HCT116 (cell line): Measurements from ENCODE around the gene TUT7. TPM values are rescaled to one million over a fixed set of nuclear protein-coding genes. Genes with fewer than 3 reads are reported as not detected.
A peak's percentile ranks its signal among the peaks of the same experiment; 100 is the strongest.

Source experiments
- ATAC-seq: fragments of 200-7000 bp; cut with Tn5 transposase; 2 replicates; pipeline ENCODE4 v1.9.1; 2020; ENCODE audit warnings: mild to moderate bottlenecking, moderate library complexity
- BruUV-seq: library from RNA; stranded (reverse); fragments of 400-500 nt; replicated peaks from 2 replicates; lab custom pipeline; 2021; lab: Mats Ljungman, UMichigan
- CTCF ChIA-PET: fragments of 300-600 bp; sonication (Branson Sonifier 250); formaldehyde crosslinking; loops from one replicate; lab custom pipeline; 2021; ENCODE audit warnings: antibody characterized with exemption; lab: Charles Lee
- POLR2A ChIA-PET: fragments of 300-600, 350-600 bp; sonication (Branson Sonifier 250); formaldehyde crosslinking; loops from one replicate; lab custom pipeline; 2021; ENCODE audit warnings: antibody characterized with exemption; lab: Charles Lee
- RAD21 ChIA-PET, 2 experiments: fragments of 300-600 bp; sonication (Branson Sonifier 250); formaldehyde crosslinking; loops; one replicate each; lab custom pipeline; 2023; ENCODE audit warnings: low total read pairs in 2 of 2; ENCODE audit not compliant: uncharacterized antibody in 2 of 2, unreplicated experiment in 2 of 2, low non-redundant PET in 1 of 2; lab: Charles Lee
- DNase-seq: peaks from one replicate; pipeline ENCODE4 v3.0.0-alpha.2; 2010; ENCODE audit warnings: low read depth, low spot score
- H2AFZ ChIP-seq: fragments of 200-600 bp; shearing (Covaris generic), sonication (generic); 2 replicates; pipeline ENCODE4 v1.6.1; 2017; ENCODE audit warnings: low read depth, mixed run types, mixed read lengths, antibody characterized with exemption, low read length; ENCODE audit not compliant: poor library complexity, severe bottlenecking
- H3K27ac ChIP-seq: 2 replicates; pipeline ENCODE4 v1.5.1; 2012; ENCODE audit warnings: low read depth, low read length
- H3K27me3 ChIP-seq: fragments of 200-600 bp; sonication (generic); 2 replicates; pipeline ENCODE4 v1.6.1; 2016; ENCODE audit warnings: mixed run types, low read length, mixed read lengths; ENCODE audit not compliant: insufficient read depth
- H3K36me3 ChIP-seq, 2 experiments: fragments of 200-500 bp in 1 of 2; fragments of 200-600 bp in 1 of 2; sonication (Bioruptor generic) in 1 of 2; sonication (generic) in 1 of 2; 2 replicates each; pipeline versions ENCODE4 v1.5.1 to v1.6.1; 2014 to 2016; ENCODE audit warnings: low read length in 2 of 2, inconsistent platforms in 1 of 2, mixed read lengths in 1 of 2, mixed run types in 1 of 2; ENCODE audit not compliant: insufficient read depth in 2 of 2, control insufficient read depth in 1 of 2
- H3K4me1 ChIP-seq, 2 experiments: fragments of 200-600 bp in 1 of 2; sonication (generic) in 1 of 2; 2 replicates each; pipeline versions ENCODE4 v1.5.1 to v1.6.1; 2012 to 2017; ENCODE audit warnings: low read length in 2 of 2, inconsistent platforms in 1 of 2, mild to moderate bottlenecking in 1 of 2, mixed read lengths in 1 of 2, mixed run types in 1 of 2, moderate library complexity in 1 of 2; ENCODE audit not compliant: insufficient read depth in 2 of 2, control insufficient read depth in 1 of 2
- H3K4me2 ChIP-seq: fragments of 200-600 bp; sonication (generic); 2 replicates; pipeline ENCODE4 v1.6.1; 2017; ENCODE audit warnings: mixed run types, low read length, mixed read lengths
- H3K4me3 ChIP-seq, 2 experiments: fragments of 200-600 bp in 1 of 2; sonication (generic) in 1 of 2; replicated peaks in 1 of 2; 2 replicates each; pipeline ENCODE4 v1.5.1; 2011 to 2016; ENCODE audit warnings: low read length in 2 of 2, control low read depth in 1 of 2, low read depth in 1 of 2, mild to moderate bottlenecking in 1 of 2, mixed read lengths in 1 of 2, mixed run types in 1 of 2
- H3K79me2 ChIP-seq: fragments of 200-600 bp; sonication (generic); 2 replicates; pipeline ENCODE4 v1.6.1; 2017; ENCODE audit warnings: mild to moderate bottlenecking, mixed run types, low read length, moderate library complexity, mixed read lengths; ENCODE audit not compliant: insufficient read depth
- H3K9ac ChIP-seq: fragments of 200-600 bp; sonication (generic); 2 replicates; pipeline ENCODE4 v1.6.1; 2016; ENCODE audit warnings: low read length, mixed read lengths
- H3K9me2 ChIP-seq: fragments of 200-600 bp; sonication (generic), shearing (Covaris generic); 2 replicates; pipeline ENCODE4 v1.6.1; 2017; ENCODE audit warnings: mixed run types, mild to moderate bottlenecking, moderate library complexity; ENCODE audit not compliant: insufficient read depth
- H3K9me3 ChIP-seq, 2 experiments: fragments of 200-500 bp in 1 of 2; fragments of 200-600 bp in 1 of 2; sonication (Bioruptor generic) in 1 of 2; sonication (generic) in 1 of 2; 2 replicates each; pipeline ENCODE4 v1.6.1; 2014 to 2017; ENCODE audit warnings: low read length in 2 of 2, mixed read lengths in 2 of 2, inconsistent platforms in 1 of 2, low read depth in 1 of 2, mild to moderate bottlenecking in 1 of 2, mixed run types in 1 of 2, moderate library complexity in 1 of 2; ENCODE audit not compliant: control insufficient read depth in 1 of 2, insufficient read depth in 1 of 2
- H4K20me1 ChIP-seq: fragments of 200-600 bp; sonication (generic), shearing (Covaris generic); 2 replicates; pipeline ENCODE4 v1.6.1; 2017; ENCODE audit warnings: mixed run types, mild to moderate bottlenecking, moderate library complexity; ENCODE audit not compliant: insufficient read depth
- CEBPB ChIP-seq: IDR thresholded peaks from 2 replicates; pipeline ENCODE4 v1.6.1; 2012; ENCODE audit warnings: low read depth
- POLR2A ChIP-seq: IDR thresholded peaks from 2 replicates; pipeline ENCODE4 v1.7.0; 2011; ENCODE audit warnings: borderline replicate concordance; ENCODE audit not compliant: insufficient read depth, insufficient read length; ENCODE audit errors: extremely low read depth
- RAD21 ChIP-seq: IDR thresholded peaks from 2 replicates; pipeline ENCODE4 v1.6.1; 2012; ENCODE audit warnings: low read depth, mild to moderate bottlenecking
- SRF ChIP-seq: IDR thresholded peaks from 2 replicates; pipeline ENCODE4 v1.6.1; 2012; ENCODE audit warnings: low read depth
- intact Hi-C: fragments of 100-400 bp; cut with micrococcal nuclease; formaldehyde crosslinking; loops from 2 replicates; pipeline ENCODE4 v1.10.0; 2022
- total RNA-seq: library from RNA; stranded (reverse); gene quantifications from one replicate; pipeline ENCODE4 v1.2.1, GENCODE V29; 2021; ENCODE audit not compliant: unreplicated experiment
- TF ChIP-seq, protein P1 (sequence below), 3 experiments: fragments of 200-600 bp in 1 of 3; sonication (generic) in 1 of 3; IDR thresholded peaks in 2 of 3; conservative IDR thresholded peaks in 1 of 3; 2 replicates each; pipeline ENCODE4 v1.5.1; 2012 to 2017; ENCODE audit warnings: low read depth in 2 of 3, low read length in 2 of 3, antibody characterized with exemption in 1 of 3, borderline replicate concordance in 1 of 3, control low read depth in 1 of 3, mild to moderate bottlenecking in 1 of 3, mixed read lengths in 1 of 3, mixed run types in 1 of 3, moderate library complexity in 1 of 3; ENCODE audit not compliant: insufficient read depth in 1 of 3
- TF ChIP-seq, protein P2 (sequence below): IDR thresholded peaks from 2 replicates; pipeline ENCODE4 v1.6.1; 2011; ENCODE audit warnings: mild to moderate bottlenecking, low read length, moderate library complexity; ENCODE audit not compliant: insufficient replicate concordance; ENCODE audit errors: extremely low read depth

TUT7 gene
- total RNA-seq, 1 experiment from 2014 or later = 23.1 TPM

DNA sequence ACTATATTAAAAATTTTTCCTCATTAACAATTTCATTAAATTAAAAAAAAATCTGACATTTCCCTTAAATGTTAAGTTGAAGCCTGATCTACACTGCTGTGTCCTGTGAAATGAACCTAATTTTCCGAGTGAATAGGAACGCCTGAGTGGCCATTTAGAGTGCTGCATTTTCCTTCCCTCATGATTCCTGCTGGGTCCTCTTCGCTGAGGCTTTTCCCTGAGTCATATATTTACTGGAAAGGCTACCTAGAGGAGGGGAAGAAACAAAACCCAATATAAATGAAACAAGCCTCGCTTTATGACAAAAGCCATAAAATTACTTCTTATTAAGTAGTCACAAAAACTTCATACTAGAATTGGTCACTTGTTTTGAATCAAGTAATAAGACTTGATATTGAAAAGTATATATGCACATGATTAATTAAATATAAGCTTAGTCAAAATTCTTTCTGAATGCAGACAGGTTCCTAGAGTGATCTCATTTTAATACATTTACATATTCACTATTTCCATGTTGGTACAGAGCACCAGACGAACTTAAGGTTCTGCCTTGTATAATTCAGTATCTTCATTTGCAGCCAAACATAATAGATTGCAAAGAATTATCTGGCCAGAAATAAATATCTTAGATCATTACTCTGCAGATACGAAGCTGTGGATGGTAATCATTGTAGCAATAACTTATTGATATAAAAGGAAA, 65.6 kb downstream of the TUT7 start (continued):
- TF ChIP-seq, protein P1, sequence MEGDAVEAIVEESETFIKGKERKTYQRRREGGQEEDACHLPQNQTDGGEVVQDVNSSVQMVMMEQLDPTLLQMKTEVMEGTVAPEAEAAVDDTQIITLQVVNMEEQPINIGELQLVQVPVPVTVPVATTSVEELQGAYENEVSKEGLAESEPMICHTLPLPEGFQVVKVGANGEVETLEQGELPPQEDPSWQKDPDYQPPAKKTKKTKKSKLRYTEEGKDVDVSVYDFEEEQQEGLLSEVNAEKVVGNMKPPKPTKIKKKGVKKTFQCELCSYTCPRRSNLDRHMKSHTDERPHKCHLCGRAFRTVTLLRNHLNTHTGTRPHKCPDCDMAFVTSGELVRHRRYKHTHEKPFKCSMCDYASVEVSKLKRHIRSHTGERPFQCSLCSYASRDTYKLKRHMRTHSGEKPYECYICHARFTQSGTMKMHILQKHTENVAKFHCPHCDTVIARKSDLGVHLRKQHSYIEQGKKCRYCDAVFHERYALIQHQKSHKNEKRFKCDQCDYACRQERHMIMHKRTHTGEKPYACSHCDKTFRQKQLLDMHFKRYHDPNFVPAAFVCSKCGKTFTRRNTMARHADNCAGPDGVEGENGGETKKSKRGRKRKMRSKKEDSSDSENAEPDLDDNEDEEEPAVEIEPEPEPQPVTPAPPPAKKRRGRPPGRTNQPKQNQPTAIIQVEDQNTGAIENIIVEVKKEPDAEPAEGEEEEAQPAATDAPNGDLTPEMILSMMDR (IDR thresholded peaks at IDR 0.05 in 2 of 3, conservative IDR thresholded peaks at IDR 0.05 in 1 of 3; ENCODE audit: borderline replicate concordance in 1 of 3, insufficient read depth in 1 of 3, low read depth in 2 of 3, low read length in 2 of 3) = no peak
- TF ChIP-seq, protein P2, sequence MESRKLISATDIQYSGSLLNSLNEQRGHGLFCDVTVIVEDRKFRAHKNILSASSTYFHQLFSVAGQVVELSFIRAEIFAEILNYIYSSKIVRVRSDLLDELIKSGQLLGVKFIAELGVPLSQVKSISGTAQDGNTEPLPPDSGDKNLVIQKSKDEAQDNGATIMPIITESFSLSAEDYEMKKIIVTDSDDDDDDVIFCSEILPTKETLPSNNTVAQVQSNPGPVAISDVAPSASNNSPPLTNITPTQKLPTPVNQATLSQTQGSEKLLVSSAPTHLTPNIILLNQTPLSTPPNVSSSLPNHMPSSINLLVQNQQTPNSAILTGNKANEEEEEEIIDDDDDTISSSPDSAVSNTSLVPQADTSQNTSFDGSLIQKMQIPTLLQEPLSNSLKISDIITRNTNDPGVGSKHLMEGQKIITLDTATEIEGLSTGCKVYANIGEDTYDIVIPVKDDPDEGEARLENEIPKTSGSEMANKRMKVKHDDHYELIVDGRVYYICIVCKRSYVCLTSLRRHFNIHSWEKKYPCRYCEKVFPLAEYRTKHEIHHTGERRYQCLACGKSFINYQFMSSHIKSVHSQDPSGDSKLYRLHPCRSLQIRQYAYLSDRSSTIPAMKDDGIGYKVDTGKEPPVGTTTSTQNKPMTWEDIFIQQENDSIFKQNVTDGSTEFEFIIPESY = no peak
- TF ChIP-seq SRF = no peak

DNA sequence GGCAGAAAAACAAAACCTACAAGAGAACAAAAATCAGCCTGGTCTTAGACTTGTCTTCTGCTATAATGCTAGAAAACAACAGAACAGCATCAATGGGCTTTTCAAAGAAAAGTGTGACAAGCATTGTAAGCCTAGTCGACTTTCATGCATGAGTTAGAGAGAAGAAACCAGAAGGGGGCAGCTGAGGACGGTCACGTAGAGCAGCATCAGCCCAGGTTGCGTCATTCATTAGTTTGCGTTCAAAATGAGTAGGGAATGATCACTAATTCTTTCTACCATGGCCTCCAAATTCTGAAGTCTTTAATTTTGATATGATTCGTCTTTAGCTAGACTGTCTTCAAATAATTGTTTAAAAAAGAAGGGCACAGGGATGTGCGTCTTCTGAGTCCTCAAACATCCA, 67.2 kb downstream of the TUT7 start:
- Histone ChIP-seq H3K4me3 (no peak overlapping the region), H3K9me3 (no peaks in the 10 kb centered on the region), H2AFZ (no peak overlapping the region), H4K20me1 (no peaks in the 10 kb centered on the region), H3K36me3 (no peaks in the 10 kb centered on the region)
- CTCF ChIA-PET = no interaction called here
- BruUV-seq = no TSS peak
- TF ChIP-seq, protein P1 (IDR thresholded peaks at IDR 0.05 in 2 of 3, conservative IDR thresholded peaks at IDR 0.05 in 1 of 3; ENCODE audit: borderline replicate concordance in 1 of 3, insufficient read depth in 1 of 3, low read depth in 2 of 3, low read length in 2 of 3) = peak; percentile 11 to 43 (median 34); a peak in 4 of 6 replicates
- peak; percentile 40 for TF ChIP-seq RAD21
- peak; percentile 78 for TF ChIP-seq CEBPB
- no peak for TF ChIP-seq POLR2A
- TF ChIP-seq, all 23 proteins: peak for 3
- Histone ChIP-seq H3K4me2 (no peak overlapping the region), H3K79me2 (no peaks in the 10 kb centered on the region), H3K27me3 (no peaks in the 10 kb centered on the region), H3K9me2 (no peaks in the 10 kb centered on the region), H3K9ac (no peak overlapping the region), H3K27ac (no peak overlapping the region), H3K4me1 (peaks cover 3 to 8% of the 10 kb centered on the region in 2 experiments; a peak in 3 of 4 replicates)
- no peak for ATAC-seq
- RAD21 ChIA-PET = no interaction called here
- no peak for DNase-seq
- POLR2A ChIA-PET = no interaction called here
- intact Hi-C loops = loop anchor here (5.0 kb wide), 1 partner anchor 1035 kb away; no protein-coding TSS in a partner anchor
